ENCODE data around the gene LMF1. TPM values are rescaled to one million over a fixed set of nuclear protein-coding genes. Genes with fewer than 3 reads are reported as not detected.

The LMF1 gene
- total RNA-seq, 1 donor = 35.8 TPM

- Histone ChIP-seq H3K27ac (ENCODE audit: low read depth, low read length) (no peak overlapping the region), H3K79me2 (ENCODE audit: insufficient read depth, low read length) (no peaks in the 10 kb centered on the region), H3K9me3 (ENCODE audit: low read depth, low read length) (no peaks in the 10 kb centered on the region), H4K20me1 (ENCODE audit: insufficient read depth, low read length) (no peaks in the 10 kb centered on the region), H3K4me3 (ENCODE audit: insufficient read depth, low read length) (no peak overlapping the region), H3K36me3 (ENCODE audit: insufficient read depth, low read length) (no peaks in the 10 kb centered on the region), H3K4me1 (ENCODE audit: insufficient read depth, low read length) (no peaks in the 10 kb centered on the region), H3K27me3 (ENCODE audit: insufficient read depth, low read length) (no peaks in the 10 kb centered on the region), H2AFZ (ENCODE audit: low read length) (no peak overlapping the region), H3K4me2 (ENCODE audit: insufficient read depth, low read length) (no peak overlapping the region)
- DNase-seq (ENCODE audit: insufficient read length, low spot score, missing footprints) = peak; percentile 47
- TF ChIP-seq CTCF (IDR thresholded peaks at IDR 0.05; ENCODE audit: extremely low read depth, low read depth, low read length) = no peak
These were observed 114.0 kb downstream of the LMF1 start for GRCh38 chr16:856811-857210.

GRCh38 chr16:856101-856500, 114.7 kb downstream of the LMF1 start:
- Histone ChIP-seq H4K20me1 (ENCODE audit: insufficient read depth, low read length) (no peaks in the 10 kb centered on the region), H2AFZ (ENCODE audit: low read length) (no peak overlapping the region), H3K4me3 (ENCODE audit: insufficient read depth, low read length) (no peak overlapping the region), H3K36me3 (ENCODE audit: insufficient read depth, low read length) (no peaks in the 10 kb centered on the region), H3K79me2 (ENCODE audit: insufficient read depth, low read length) (no peaks in the 10 kb centered on the region), H3K4me1 (ENCODE audit: insufficient read depth, low read length) (no peaks in the 10 kb centered on the region), H3K4me2 (ENCODE audit: insufficient read depth, low read length) (no peak overlapping the region), H3K9me3 (ENCODE audit: low read depth, low read length) (no peaks in the 10 kb centered on the region), H3K27ac (ENCODE audit: low read depth, low read length) (no peak overlapping the region), H3K27me3 (ENCODE audit: insufficient read depth, low read length) (no peaks in the 10 kb centered on the region)
- TF ChIP-seq CTCF (IDR thresholded peaks at IDR 0.05; ENCODE audit: extremely low read depth, low read depth, low read length) = no peak
- DNase-seq (ENCODE audit: insufficient read length, low spot score, missing footprints) = peak; percentile 17

- H3K9me3 ChIP-seq (ENCODE audit: low read depth, low read length) = peaks cover 2% of the 10 kb centered on the region
- TF ChIP-seq CTCF (IDR thresholded peaks at IDR 0.05; ENCODE audit: extremely low read depth, low read depth, low read length) = no peak
These were observed 115.3 kb downstream of the LMF1 start for GRCh38 chr16:855471-855870.

GRCh38 chr16:854808-855410, 115.9 kb downstream of the LMF1 start:
- Histone ChIP-seq H3K36me3 (ENCODE audit: insufficient read depth, low read length) (no peaks in the 10 kb centered on the region), H3K27ac (ENCODE audit: low read depth, low read length) (no peak overlapping the region), H3K4me3 (ENCODE audit: insufficient read depth, low read length) (no peak overlapping the region), H4K20me1 (ENCODE audit: insufficient read depth, low read length) (no peaks in the 10 kb centered on the region), H3K27me3 (ENCODE audit: insufficient read depth, low read length) (no peaks in the 10 kb centered on the region), H3K79me2 (ENCODE audit: insufficient read depth, low read length) (no peaks in the 10 kb centered on the region), H3K9me3 (ENCODE audit: low read depth, low read length) (peaks cover 7% of the 10 kb centered on the region), H3K4me1 (ENCODE audit: insufficient read depth, low read length) (no peaks in the 10 kb centered on the region), H2AFZ (ENCODE audit: low read length) (no peak overlapping the region), H3K4me2 (ENCODE audit: insufficient read depth, low read length) (no peak overlapping the region)
- DNase-seq (ENCODE audit: insufficient read length, low spot score, missing footprints) = peak; percentile 39
- TF ChIP-seq CTCF (IDR thresholded peaks at IDR 0.05; ENCODE audit: extremely low read depth, low read depth, low read length) = no peak

More at GRCh38 chr16:855471-855870, 115.3 kb downstream of the LMF1 start:
- H4K20me1 ChIP-seq (ENCODE audit: insufficient read depth, low read length) = no peaks in the 10 kb centered on the region
- no peaks in the 10 kb centered on the region for H3K4me1 ChIP-seq (ENCODE audit: insufficient read depth, low read length)
- H3K79me2 ChIP-seq (ENCODE audit: insufficient read depth, low read length) = no peaks in the 10 kb centered on the region
- H3K27me3 ChIP-seq (ENCODE audit: insufficient read depth, low read length) = no peaks in the 10 kb centered on the region
- no peak overlapping the region for H3K4me2 ChIP-seq (ENCODE audit: insufficient read depth, low read length)
- no peaks in the 10 kb centered on the region for H3K36me3 ChIP-seq (ENCODE audit: insufficient read depth, low read length)
- peak; percentile 69 for DNase-seq (ENCODE audit: insufficient read length, low spot score, missing footprints)
- H2AFZ ChIP-seq (ENCODE audit: low read length) = no peak overlapping the region
- H3K27ac ChIP-seq (ENCODE audit: low read depth, low read length) = no peak overlapping the region
- no peak overlapping the region for H3K4me3 ChIP-seq (ENCODE audit: insufficient read depth, low read length)

All from osteoblast (primary cell).